GM18502 (cell line): ENCODE measurements around the gene FTO.
"Not testable (repeated sequence)": the region's sequence is repeated elsewhere in the genome, so short reads cannot be mapped to it uniquely, and the experiment has no call there.

Experiments used
- ATAC-seq: cut with Tn5 transposase; IDR thresholded peaks from one replicate; pipeline ENCODE4 v1.9.1; 2021; ENCODE audit warnings: mild to moderate bottlenecking; ENCODE audit not compliant: unreplicated experiment, poor library complexity

Gene FTO

GRCh38 chr16:53703590-53704444 is at the start of gene FTO, which contains the start of gene RPGRIP1L:
Gene FTO, plus strand, starts transcription at chr16:53704156.
Gene RPGRIP1L, minus strand, starts transcription at chr16:53703859. Its CDS starts 3,136 bp downstream, at chr16:53700723.
- peak; percentile 98 for ATAC-seq

GRCh38 chr16:53654946-53655345 is 49.0 kb upstream of the FTO start:
- no peak for ATAC-seq

GRCh38 chr16:53662072-53662471 is 41.9 kb upstream of the FTO start:
- no peak for ATAC-seq

GRCh38 chr16:53664724-53665345 is 39.1 kb upstream of the FTO start:
- peak; percentile 63 for ATAC-seq

- no peak for ATAC-seq
Observed at GRCh38 chr16:53666786-53667415, 37.1 kb upstream of the FTO start.

- ATAC-seq, result no peak
Observed at GRCh38 chr16:53668869-53669268, 35.1 kb upstream of the FTO start.

- no peak for ATAC-seq
Observed at GRCh38 chr16:53672461-53672860, 31.5 kb upstream of the FTO start.

- ATAC-seq, result no peak
Observed at GRCh38 chr16:53673189-53673588, 30.8 kb upstream of the FTO start.

- no peak for ATAC-seq
Observed at GRCh38 chr16:53678155-53678554, 25.8 kb upstream of the FTO start.

GRCh38 chr16:53678756-53679343 is 25.1 kb upstream of the FTO start:
- ATAC-seq, result no peak

GRCh38 chr16:53680756-53681155 is 23.2 kb upstream of the FTO start:
- ATAC-seq, result no peak

- no peak for ATAC-seq
Observed at GRCh38 chr16:53681354-53681753, 22.6 kb upstream of the FTO start.

GRCh38 chr16:53685334-53685733 is 18.6 kb upstream of the FTO start:
- ATAC-seq, result not testable (repeated sequence)

GRCh38 chr16:53686710-53687109 is 17.2 kb upstream of the FTO start:
- no peak for ATAC-seq

GRCh38 chr16:53689636-53690035 is 14.3 kb upstream of the FTO start:
- ATAC-seq, result no peak

- no peak for ATAC-seq
Observed at GRCh38 chr16:53690771-53691170, 13.2 kb upstream of the FTO start.

GRCh38 chr16:53692146-53692545 is 11.8 kb upstream of the FTO start:
- no peak for ATAC-seq

- ATAC-seq, result no peak
Observed at GRCh38 chr16:53693320-53693719, 10.6 kb upstream of the FTO start.

- no peak for ATAC-seq
Observed at GRCh38 chr16:53695070-53695469, 8.9 kb upstream of the FTO start.

GRCh38 chr16:53698271-53698670 is 5.7 kb upstream of the FTO start:
- ATAC-seq, result not testable (repeated sequence)

GRCh38 chr16:53704445-53704813 is 473 bp downstream of the FTO start:
- ATAC-seq, result no peak
